ENCODE measurements around the gene LRRN3.

Gene LRRN3

DNA sequence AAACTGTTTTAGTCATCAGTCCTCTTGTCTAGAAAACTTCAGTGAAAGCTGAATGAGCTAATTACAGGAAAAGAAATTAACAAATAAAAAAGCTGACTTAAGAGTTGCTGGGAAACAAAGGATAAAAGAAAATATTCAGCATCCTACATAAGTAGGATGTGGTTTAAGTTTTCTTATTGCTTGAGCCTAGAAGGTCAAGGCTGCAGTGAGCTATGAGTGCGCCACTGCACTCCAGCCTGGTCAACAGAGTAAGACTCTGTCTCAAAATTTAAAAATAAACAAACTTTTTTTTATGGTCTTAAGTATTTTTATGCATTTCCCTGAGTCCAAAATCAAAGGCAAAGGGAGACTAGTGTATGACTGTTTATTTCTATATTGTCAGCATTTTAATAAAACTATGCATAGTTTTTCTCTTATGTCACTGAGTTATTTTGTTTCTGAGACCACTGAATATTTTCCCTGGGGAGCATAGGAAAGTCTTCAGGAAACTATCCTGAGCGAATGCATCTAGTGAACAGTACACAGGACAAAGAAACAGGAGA lies 40.0 kb upstream of the LRRN3 start:
- no peak overlapping the region for H3K27ac ChIP-seq
- no peak for TF ChIP-seq ZFX (IDR thresholded peaks at IDR 0.05)
- TF ChIP-seq, protein P1, sequence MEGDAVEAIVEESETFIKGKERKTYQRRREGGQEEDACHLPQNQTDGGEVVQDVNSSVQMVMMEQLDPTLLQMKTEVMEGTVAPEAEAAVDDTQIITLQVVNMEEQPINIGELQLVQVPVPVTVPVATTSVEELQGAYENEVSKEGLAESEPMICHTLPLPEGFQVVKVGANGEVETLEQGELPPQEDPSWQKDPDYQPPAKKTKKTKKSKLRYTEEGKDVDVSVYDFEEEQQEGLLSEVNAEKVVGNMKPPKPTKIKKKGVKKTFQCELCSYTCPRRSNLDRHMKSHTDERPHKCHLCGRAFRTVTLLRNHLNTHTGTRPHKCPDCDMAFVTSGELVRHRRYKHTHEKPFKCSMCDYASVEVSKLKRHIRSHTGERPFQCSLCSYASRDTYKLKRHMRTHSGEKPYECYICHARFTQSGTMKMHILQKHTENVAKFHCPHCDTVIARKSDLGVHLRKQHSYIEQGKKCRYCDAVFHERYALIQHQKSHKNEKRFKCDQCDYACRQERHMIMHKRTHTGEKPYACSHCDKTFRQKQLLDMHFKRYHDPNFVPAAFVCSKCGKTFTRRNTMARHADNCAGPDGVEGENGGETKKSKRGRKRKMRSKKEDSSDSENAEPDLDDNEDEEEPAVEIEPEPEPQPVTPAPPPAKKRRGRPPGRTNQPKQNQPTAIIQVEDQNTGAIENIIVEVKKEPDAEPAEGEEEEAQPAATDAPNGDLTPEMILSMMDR (conservative IDR thresholded peaks at IDR 0.05) = no peak

DNA sequence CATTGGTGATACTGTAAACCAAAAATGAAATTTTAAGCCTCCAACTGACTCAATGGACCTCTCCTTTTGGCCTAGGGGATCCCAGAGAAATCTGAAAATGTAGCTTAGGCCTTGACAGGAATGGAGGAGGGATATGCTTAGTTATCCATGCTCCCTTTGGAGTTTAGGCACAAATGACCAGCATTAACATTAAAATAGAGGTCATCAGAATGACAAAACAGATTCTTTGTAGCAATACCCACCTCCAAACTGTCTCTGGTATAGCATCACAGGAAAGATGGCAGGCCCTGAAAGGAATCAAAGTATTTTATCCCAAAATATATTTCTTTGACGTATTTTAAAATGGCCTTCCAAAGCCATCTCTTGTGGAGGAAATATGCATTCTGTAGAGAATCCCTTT lies 39.1 kb upstream of the LRRN3 start:
- no peak for TF ChIP-seq ZFX (IDR thresholded peaks at IDR 0.05)
- TF ChIP-seq, protein P1 (conservative IDR thresholded peaks at IDR 0.05) = no peak
- H3K27ac ChIP-seq = no peak overlapping the region

DNA sequence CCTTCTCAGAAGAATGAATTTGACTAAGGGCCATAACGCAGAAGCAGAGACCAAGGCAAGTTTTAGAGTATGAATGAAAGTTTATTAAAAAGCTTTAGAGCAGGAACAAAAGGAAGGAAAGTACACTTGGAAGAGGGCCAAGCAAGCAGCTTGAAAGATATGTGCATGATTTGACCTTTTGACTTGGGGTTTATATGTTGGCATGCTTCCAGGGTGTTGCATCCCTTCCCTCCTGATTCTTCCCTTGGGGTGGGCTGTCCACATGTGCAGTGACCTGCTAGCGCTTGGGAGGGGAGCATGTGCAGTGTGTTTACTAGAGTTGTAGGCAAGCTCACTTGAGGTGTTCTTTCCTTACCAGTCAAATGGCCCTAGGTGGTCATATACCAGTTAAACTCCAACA lies 37.9 kb upstream of the LRRN3 start:
- TF ChIP-seq, protein P1 (conservative IDR thresholded peaks at IDR 0.05) = no peak
- no peak for TF ChIP-seq ZFX (IDR thresholded peaks at IDR 0.05)
- H3K27ac ChIP-seq = no peak overlapping the region

DNA sequence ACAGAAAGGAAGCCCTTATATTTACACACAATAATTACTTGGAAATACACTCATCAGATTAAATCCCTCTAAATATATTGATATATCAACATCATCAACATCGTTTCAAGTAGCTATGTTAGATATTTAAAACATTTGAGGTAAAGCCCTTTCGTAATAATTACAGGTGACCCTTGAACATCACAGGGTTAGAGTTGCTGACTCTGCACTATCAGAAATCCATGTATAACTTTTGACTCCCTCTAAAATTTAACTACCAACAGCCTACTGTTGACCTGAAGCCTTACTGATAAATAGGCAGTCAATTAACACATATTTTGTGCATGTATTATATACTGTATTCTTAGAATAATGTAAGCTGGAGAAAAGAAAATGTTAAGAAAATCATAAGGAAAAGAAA lies 34.6 kb upstream of the LRRN3 start:
- no peak overlapping the region for H3K27ac ChIP-seq
- TF ChIP-seq ZFX (IDR thresholded peaks at IDR 0.05) = no peak
- TF ChIP-seq, protein P1 (conservative IDR thresholded peaks at IDR 0.05) = no peak

DNA sequence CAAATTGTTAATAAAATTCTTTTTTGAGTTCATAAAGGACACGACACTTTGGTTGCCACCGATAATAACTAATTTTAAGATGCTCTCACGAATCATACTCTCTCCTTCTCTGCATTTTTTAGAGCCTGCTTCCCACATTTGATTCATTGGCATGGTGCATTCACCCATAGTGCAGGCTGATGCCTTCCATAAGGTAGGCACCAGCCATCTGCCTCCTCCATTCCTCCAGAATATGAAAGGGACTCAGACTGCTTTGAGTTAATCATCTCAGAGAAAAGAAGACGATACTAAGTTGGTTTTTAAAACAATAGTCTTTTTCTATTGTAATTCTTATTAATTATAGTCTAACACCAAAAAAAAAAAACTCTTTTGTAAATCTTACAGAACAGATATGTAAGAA lies 33.9 kb upstream of the LRRN3 start:
- TF ChIP-seq, protein P1 (conservative IDR thresholded peaks at IDR 0.05) = no peak
- no peak for TF ChIP-seq ZFX (IDR thresholded peaks at IDR 0.05)
- no peak overlapping the region for H3K27ac ChIP-seq

DNA sequence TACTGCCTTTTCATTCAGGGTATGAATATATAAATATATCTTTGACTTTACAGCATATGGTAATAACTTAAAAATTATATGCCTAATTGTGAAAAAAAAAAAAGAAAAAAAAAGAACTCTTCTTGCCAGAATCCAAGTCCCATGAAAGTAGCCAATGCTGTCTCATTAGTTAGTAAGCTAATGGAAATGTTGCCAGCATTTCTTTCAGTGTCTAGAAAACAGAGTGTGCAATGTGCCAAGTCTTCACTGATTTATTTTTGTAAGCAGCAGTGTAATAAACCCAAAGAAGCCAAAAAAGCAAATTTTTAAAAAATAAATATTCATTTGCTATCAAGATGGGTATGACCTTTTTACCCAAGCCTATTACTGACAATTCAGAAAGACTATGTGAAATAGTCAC lies 31.1 kb upstream of the LRRN3 start:
- TF ChIP-seq ZFX (IDR thresholded peaks at IDR 0.05) = no peak
- TF ChIP-seq, protein P1 (conservative IDR thresholded peaks at IDR 0.05) = no peak
- H3K27ac ChIP-seq = no peak overlapping the region

DNA sequence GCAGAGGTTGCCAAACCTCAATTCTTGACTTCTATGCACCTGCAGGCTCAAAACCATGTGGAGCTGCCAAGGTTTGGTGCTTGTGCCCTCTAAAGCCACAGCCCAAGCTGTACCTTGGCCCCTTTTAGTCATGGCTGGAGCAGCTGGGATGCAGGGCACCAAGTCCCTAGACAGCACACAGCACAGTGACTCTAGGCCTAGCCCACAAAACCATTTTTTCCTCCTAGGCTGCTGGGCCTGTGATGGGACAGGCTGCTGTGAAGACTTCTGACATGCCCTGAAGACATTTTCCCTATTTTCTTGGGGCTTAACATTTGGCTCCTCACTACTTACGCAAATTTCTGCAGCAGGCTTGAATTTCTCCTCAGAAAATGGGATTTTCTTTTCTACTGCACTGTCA lies 27.8 kb upstream of the LRRN3 start:
- no peak for TF ChIP-seq ZFX (IDR thresholded peaks at IDR 0.05)
- TF ChIP-seq, protein P1 (conservative IDR thresholded peaks at IDR 0.05) = no peak

More for the DNA sequence above, 27.8 kb upstream of the LRRN3 start:
- no peak overlapping the region for H3K27ac ChIP-seq
